Calu3 (cell line): ENCODE measurements around the gene SCFD2. TPM values are rescaled to one million over a fixed set of nuclear protein-coding genes. Genes with fewer than 3 reads are reported as not detected.

Experiments
- BruUV-seq: library from RNA; stranded (reverse); fragments of 400-500 nt; replicated peaks from 2 replicates; lab custom pipeline; 2021; lab: Mats Ljungman, UMichigan
- CTCF ChIA-PET: fragments of 300-600 bp; sonication (Branson Sonifier 250); formaldehyde crosslinking; loops from one replicate; lab custom pipeline; 2022; ENCODE audit warnings: antibody characterized with exemption; lab: Charles Lee
- DNase-seq: peaks from one replicate; pipeline ENCODE4 v3.0.0; 2022
- H3K27ac Mint-ChIP-seq: one replicate; pipeline ENCODE4 v1.8.0; 2022; ENCODE audit warnings: mixed read lengths; ENCODE audit not compliant: unreplicated experiment
- H3K27me3 Mint-ChIP-seq: one replicate; pipeline ENCODE4 v1.8.0; 2022; ENCODE audit warnings: mixed read lengths; ENCODE audit not compliant: unreplicated experiment
- H3K36me3 Mint-ChIP-seq: one replicate; pipeline ENCODE4 v1.8.0; 2022; ENCODE audit warnings: mild to moderate bottlenecking, moderate library complexity, mixed read lengths; ENCODE audit not compliant: insufficient read depth, unreplicated experiment
- H3K4me1 Mint-ChIP-seq: one replicate; pipeline ENCODE4 v1.8.0; 2022; ENCODE audit warnings: mild to moderate bottlenecking, low read depth, mixed read lengths; ENCODE audit not compliant: unreplicated experiment
- H3K4me3 Mint-ChIP-seq: one replicate; pipeline ENCODE4 v1.8.0; 2022; ENCODE audit warnings: mild to moderate bottlenecking, low read depth, moderate library complexity, mixed read lengths; ENCODE audit not compliant: unreplicated experiment
- H3K9me3 Mint-ChIP-seq: one replicate; pipeline ENCODE4 v1.8.0; 2022; ENCODE audit warnings: low read depth, mixed read lengths; ENCODE audit not compliant: unreplicated experiment
- intact Hi-C: fragments of 100-400 bp; cut with micrococcal nuclease; formaldehyde crosslinking; loops from one replicate; pipeline ENCODE4 v1.10.0; 2022; ENCODE audit not compliant: unreplicated experiment
- total RNA-seq: library from RNA; stranded (reverse); gene quantifications from 2 replicates; pipeline ENCODE4 v1.2.3, GENCODE V29; 2022
- TF ChIP-seq, protein P1 (sequence below): fragments of 200-600 bp; IDR thresholded peaks from one replicate; pipeline ENCODE4 v1.8.0; 2022; ENCODE audit warnings: antibody characterized with exemption; ENCODE audit not compliant: unreplicated experiment

Gene SCFD2
- total RNA-seq, 1 experiment from 2014 or later = 16.7 TPM

DNA sequence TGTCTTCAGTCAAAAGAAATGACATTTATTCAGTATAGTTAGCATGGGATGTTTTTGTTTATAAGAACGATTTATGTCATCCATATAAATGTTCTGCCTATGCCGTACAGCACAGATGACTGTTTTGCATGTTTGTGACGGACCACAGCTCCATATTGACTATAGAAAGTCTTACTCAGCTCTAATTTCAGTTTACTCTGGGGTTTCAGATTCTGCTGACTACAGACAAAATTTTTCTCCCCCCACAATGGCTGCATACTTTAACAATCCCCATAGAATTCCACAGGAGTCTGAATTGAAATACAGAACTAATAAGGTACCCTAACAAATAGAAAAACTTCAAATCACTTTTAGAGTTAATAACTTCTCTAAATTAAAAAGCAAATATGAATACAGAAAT, 191.0 kb downstream of the SCFD2 start:
- no TSS peak for BruUV-seq
- H3K4me1 Mint-ChIP-seq = no peaks in the 10 kb centered on the region
- H3K27ac Mint-ChIP-seq = no peak overlapping the region
- TF ChIP-seq, protein P1, sequence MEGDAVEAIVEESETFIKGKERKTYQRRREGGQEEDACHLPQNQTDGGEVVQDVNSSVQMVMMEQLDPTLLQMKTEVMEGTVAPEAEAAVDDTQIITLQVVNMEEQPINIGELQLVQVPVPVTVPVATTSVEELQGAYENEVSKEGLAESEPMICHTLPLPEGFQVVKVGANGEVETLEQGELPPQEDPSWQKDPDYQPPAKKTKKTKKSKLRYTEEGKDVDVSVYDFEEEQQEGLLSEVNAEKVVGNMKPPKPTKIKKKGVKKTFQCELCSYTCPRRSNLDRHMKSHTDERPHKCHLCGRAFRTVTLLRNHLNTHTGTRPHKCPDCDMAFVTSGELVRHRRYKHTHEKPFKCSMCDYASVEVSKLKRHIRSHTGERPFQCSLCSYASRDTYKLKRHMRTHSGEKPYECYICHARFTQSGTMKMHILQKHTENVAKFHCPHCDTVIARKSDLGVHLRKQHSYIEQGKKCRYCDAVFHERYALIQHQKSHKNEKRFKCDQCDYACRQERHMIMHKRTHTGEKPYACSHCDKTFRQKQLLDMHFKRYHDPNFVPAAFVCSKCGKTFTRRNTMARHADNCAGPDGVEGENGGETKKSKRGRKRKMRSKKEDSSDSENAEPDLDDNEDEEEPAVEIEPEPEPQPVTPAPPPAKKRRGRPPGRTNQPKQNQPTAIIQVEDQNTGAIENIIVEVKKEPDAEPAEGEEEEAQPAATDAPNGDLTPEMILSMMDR = no peak
- CTCF ChIA-PET = no interaction called here
- no peaks in the 10 kb centered on the region for H3K27me3 Mint-ChIP-seq
- intact Hi-C loops = no loop called here
- H3K4me3 Mint-ChIP-seq = no peak overlapping the region
- no peaks in the 10 kb centered on the region for H3K36me3 Mint-ChIP-seq
- no peak for DNase-seq
- peaks cover 10% of the 10 kb centered on the region for H3K9me3 Mint-ChIP-seq

DNA sequence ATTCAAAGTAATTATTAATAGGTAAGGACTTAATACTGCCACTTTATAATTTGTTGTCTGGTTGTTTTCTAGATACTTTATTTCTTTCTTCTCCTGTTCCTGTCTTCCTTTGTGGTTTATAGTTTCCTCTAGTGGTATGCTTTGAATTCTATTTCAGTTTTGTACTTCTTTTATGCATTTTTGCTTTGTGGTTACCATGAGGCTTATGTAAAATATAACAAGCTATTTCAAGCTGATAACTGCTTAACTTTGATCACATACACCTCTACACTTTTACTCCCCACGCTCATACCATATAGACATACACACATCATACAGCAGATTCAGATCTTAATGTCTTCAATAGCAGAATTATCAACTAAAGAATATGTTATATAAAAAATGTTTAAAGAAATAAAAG, 192.3 kb downstream of the SCFD2 start:
- TF ChIP-seq, protein P1 = no peak
- no TSS peak for BruUV-seq
- H3K9me3 Mint-ChIP-seq = peaks cover 7% of the 10 kb centered on the region
- H3K27ac Mint-ChIP-seq = no peak overlapping the region
- no peaks in the 10 kb centered on the region for H3K36me3 Mint-ChIP-seq
- intact Hi-C loops = no loop called here
- H3K27me3 Mint-ChIP-seq = no peaks in the 10 kb centered on the region
- CTCF ChIA-PET = no interaction called here
- no peak for DNase-seq
- H3K4me1 Mint-ChIP-seq = no peaks in the 10 kb centered on the region
- no peak overlapping the region for H3K4me3 Mint-ChIP-seq

DNA sequence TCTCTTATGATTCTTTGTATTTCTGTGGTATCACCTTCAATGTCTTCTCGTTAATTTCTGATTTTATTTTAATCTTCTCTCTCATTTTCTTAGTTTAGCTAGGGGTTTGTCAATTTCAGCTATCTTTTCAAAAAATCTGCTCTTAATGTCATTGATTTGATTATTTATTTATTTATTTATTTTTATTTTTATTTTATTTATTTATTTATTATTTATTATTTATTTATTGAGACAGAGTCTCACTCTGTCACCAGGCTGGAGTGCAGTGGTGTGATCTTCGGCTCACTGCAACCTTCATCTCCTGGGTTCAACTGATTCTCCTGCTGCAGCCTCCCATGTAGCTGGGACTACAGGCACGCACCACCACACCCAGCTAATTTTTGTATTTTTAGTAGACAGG, 194.1 kb downstream of the SCFD2 start:
- Mint-ChIP-seq H3K4me3 (no peak overlapping the region), H3K27me3 (no peaks in the 10 kb centered on the region), H3K9me3 (peaks cover 3% of the 10 kb centered on the region), H3K27ac (no peak overlapping the region), H3K4me1 (no peaks in the 10 kb centered on the region), H3K36me3 (no peaks in the 10 kb centered on the region)
- intact Hi-C loops = no loop called here
- DNase-seq = no peak
- TF ChIP-seq, protein P1 = no peak
- CTCF ChIA-PET = no interaction called here
- no TSS peak for BruUV-seq

DNA sequence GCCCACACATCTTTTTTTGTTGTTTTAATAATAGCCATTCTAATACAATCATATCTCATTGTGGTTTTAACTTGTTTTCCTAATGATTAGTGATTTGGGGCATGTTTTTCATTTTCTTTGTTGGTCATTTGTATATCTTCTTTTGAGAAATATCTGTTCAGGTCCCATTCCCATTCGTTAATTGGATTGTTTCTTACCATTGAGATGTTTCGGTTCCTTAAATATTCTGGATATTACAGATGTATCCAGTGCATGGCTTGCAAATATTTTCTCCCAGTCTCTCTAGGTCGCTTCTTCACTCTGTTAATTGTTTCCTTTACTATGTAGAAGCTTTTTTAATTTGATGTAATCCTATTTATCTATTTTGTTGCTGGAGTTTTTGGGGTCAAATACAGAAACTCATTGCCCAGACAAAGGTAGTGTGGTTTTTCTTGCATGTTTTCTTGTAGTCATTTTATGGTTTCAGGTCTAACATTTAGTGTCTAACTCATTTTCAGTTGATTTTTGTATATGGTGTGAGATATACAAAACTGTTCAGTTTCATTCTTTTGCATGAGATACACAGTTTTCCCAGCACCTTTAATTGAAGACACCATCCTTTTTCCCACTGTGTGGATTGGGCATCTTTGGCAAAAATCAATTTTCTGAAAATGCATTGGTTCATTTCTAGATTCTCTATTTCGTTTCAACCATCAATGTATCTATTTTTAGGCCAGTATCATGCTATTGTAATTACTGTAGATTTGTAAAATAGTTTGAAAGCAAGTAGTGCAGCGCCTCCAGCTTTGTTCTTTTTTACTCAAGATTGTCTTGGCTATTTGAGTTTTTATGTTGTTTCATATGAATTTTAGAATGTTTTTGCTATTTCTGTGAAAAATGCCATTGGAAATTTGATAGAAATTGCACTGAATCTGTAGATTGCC, 195.9 kb downstream of the SCFD2 start:
- Mint-ChIP-seq H3K27ac (no peak overlapping the region), H3K4me3 (no peak overlapping the region), H3K4me1 (no peaks in the 10 kb centered on the region), H3K36me3 (no peaks in the 10 kb centered on the region), H3K9me3 (peaks cover 3% of the 10 kb centered on the region), H3K27me3 (no peaks in the 10 kb centered on the region)
- no TSS peak for BruUV-seq
- DNase-seq = no peak
- CTCF ChIA-PET = no interaction called here
- TF ChIP-seq, protein P1 = no peak
- intact Hi-C loops = no loop called here
